Ascending aorta (tissue), 2 donors: ENCODE data around the gene ZNF275. TPM values are rescaled to one million over a fixed set of nuclear protein-coding genes. Genes with fewer than 3 reads are reported as not detected.

Experiments used
- DNase-seq, 2 donors: peaks; one replicate each; pipeline ENCODE4 v3.0.0-alpha.2; 2019; ENCODE audit warnings: low spot score in 2 of 2
- H3K27ac ChIP-seq, 2 donors: fragments of 200-600 bp; sonication (generic); one replicate each; pipeline ENCODE4 v1.5.1; 2016 to 2017; ENCODE audit warnings: mild to moderate bottlenecking in 1 of 2
- H3K27me3 ChIP-seq: fragments of 200-600 bp; sonication (generic); one replicate; pipeline ENCODE4 v1.5.1; 2017
- H3K36me3 ChIP-seq, 2 donors: fragments of 200-600 bp; sonication (generic); one replicate each; pipeline ENCODE4 v1.5.1; 2016
- H3K4me1 ChIP-seq, 2 donors: fragments of 200-600 bp; sonication (generic); one replicate each; pipeline ENCODE4 v1.5.1; 2016 to 2017; ENCODE audit warnings: mild to moderate bottlenecking in 1 of 2
- H3K4me3 ChIP-seq, 2 donors: fragments of 200-600 bp; sonication (generic); one replicate each; pipeline ENCODE4 v1.5.1; 2016 to 2017; ENCODE audit warnings: mild to moderate bottlenecking in 1 of 2
- H3K9me3 ChIP-seq, 2 donors: fragments of 200-600 bp; sonication (generic); one replicate each; pipeline ENCODE4 v1.5.1; 2016
- CTCF ChIP-seq, 3 experiments: fragments of 200-600 bp in 2 of 3; fragments of 450-650 bp in 1 of 3; sonication (generic) in 2 of 3; IDR thresholded peaks; one replicate each; pipeline ENCODE4 v1.5.1; 2016 to 2019; ENCODE audit warnings: antibody characterized with exemption in 3 of 3, mild to moderate bottlenecking in 1 of 3, moderate library complexity in 1 of 3
- intact Hi-C: fragments of 100-400 bp; cut with DNase I; formaldehyde crosslinking; loops from one replicate; pipeline ENCODE4 v1.15.1; 2023
- total RNA-seq: library from RNA; depleted of rRNA; stranded (reverse); fragments of >200 nt; gene quantifications from one replicate; pipeline ENCODE4 v1.1.0, GENCODE V29; 2016

The ZNF275 gene
- total RNA-seq, 1 donor from 2014 or later, result 2.2 TPM

GRCh38 chrX:153375571-153375970 lies 41.6 kb downstream of the ZNF275 start:
- no peak for DNase-seq
- Histone ChIP-seq H3K36me3 (no peaks in the 10 kb centered on the region), H3K9me3 (peaks cover 0 to 9% of the 10 kb centered on the region in 2 donors), H3K4me1 (no peaks in the 10 kb centered on the region), H3K27me3 (no peaks in the 10 kb centered on the region), H3K4me3 (no peak overlapping the region), H3K27ac (no peak overlapping the region)
- intact Hi-C loops, result no loop called here
- no peak for TF ChIP-seq CTCF (IDR thresholded peaks at IDR 0.05)

- Histone ChIP-seq H3K27ac (no peak overlapping the region), H3K27me3 (no peaks in the 10 kb centered on the region), H3K9me3 (peaks cover 0 to 9% of the 10 kb centered on the region in 2 donors), H3K4me1 (no peaks in the 10 kb centered on the region), H3K36me3 (no peaks in the 10 kb centered on the region), H3K4me3 (no peak overlapping the region)
- no peak for TF ChIP-seq CTCF (IDR thresholded peaks at IDR 0.05)
- no peak for DNase-seq
- intact Hi-C loops, result no loop called here
Observed at GRCh38 chrX:153377727-153378126, 43.8 kb downstream of the ZNF275 start.

- no peak for TF ChIP-seq CTCF (IDR thresholded peaks at IDR 0.05)
- Histone ChIP-seq H3K4me1 (no peaks in the 10 kb centered on the region), H3K27ac (no peak overlapping the region), H3K27me3 (no peaks in the 10 kb centered on the region), H3K9me3 (peaks cover 0 to 9% of the 10 kb centered on the region in 2 donors), H3K4me3 (no peak overlapping the region), H3K36me3 (no peaks in the 10 kb centered on the region)
- intact Hi-C loops, result no loop called here
- no peak for DNase-seq
Observed at GRCh38 chrX:153378607-153379006, 44.7 kb downstream of the ZNF275 start.

GRCh38 chrX:153379508-153379907 lies 45.6 kb downstream of the ZNF275 start:
- no peaks in the 10 kb centered on the region for H3K4me1 ChIP-seq
- H3K4me3 ChIP-seq, result no peak overlapping the region
- peaks cover 0 to 9% of the 10 kb centered on the region in 2 donors for H3K9me3 ChIP-seq
- H3K27me3 ChIP-seq, result no peaks in the 10 kb centered on the region
- intact Hi-C loops, result no loop called here
- no peak for DNase-seq
- no peak overlapping the region for H3K27ac ChIP-seq
- no peaks in the 10 kb centered on the region for H3K36me3 ChIP-seq
- no peak for TF ChIP-seq CTCF (IDR thresholded peaks at IDR 0.05)

- Histone ChIP-seq H3K27ac (no peak overlapping the region), H3K4me1 (no peaks in the 10 kb centered on the region), H3K36me3 (no peaks in the 10 kb centered on the region), H3K9me3 (peaks cover 0 to 9% of the 10 kb centered on the region in 2 donors), H3K4me3 (no peak overlapping the region), H3K27me3 (no peaks in the 10 kb centered on the region)
- DNase-seq, result no peak
- intact Hi-C loops, result no loop called here
- TF ChIP-seq CTCF (IDR thresholded peaks at IDR 0.05), result no peak
Observed at GRCh38 chrX:153379971-153380581, 46.1 kb downstream of the ZNF275 start.

GRCh38 chrX:153380691-153381090 lies 46.7 kb downstream of the ZNF275 start:
- Histone ChIP-seq H3K27me3 (no peaks in the 10 kb centered on the region), H3K36me3 (no peaks in the 10 kb centered on the region), H3K4me3 (no peak overlapping the region), H3K4me1 (no peaks in the 10 kb centered on the region), H3K27ac (no peak overlapping the region), H3K9me3 (peaks cover 0 to 9% of the 10 kb centered on the region in 2 donors)
- no peak for TF ChIP-seq CTCF (IDR thresholded peaks at IDR 0.05)
- intact Hi-C loops, result no loop called here
- no peak for DNase-seq
